ENCODE results near the gene IL17RB. TPM values are rescaled to one million over a fixed set of nuclear protein-coding genes. Genes with fewer than 3 reads are reported as not detected.

Gene IL17RB
- total RNA-seq, 1 experiment from 2014 or later, result not detected

DNA sequence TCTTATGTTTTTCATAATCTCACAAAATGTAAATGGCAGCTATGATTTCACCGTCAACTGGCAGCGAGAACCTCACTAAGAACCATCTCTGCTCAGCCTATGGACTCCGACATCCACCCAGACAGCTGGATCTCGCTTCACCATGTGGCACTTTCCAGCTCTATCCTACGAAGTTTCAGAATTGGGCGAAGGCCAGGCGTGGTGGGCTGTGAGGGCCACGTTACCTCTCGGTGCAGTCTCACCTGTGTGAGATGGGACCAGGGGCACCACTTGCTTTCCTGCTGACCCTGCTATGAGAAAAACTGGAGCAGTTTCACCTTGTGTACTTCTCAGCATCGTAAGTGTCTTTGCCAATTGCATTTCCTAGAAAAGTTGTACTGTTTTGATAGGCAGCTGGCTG is 32.5 kb upstream of the IL17RB start:
- intact Hi-C loops (cut with micrococcal nuclease; ENCODE audit: unreplicated experiment), result no loop called here
- Histone ChIP-seq H3K4me1 (ENCODE audit: insufficient read depth, low read length, poor library complexity, severe bottlenecking) (no peaks in the 10 kb centered on the region), H3K4me3 (ENCODE audit: low read depth, low read length, poor library complexity, severe bottlenecking) (no peak overlapping the region), H3K36me3 (ENCODE audit: insufficient read depth, low read length, poor library complexity, severe bottlenecking) (no peaks in the 10 kb centered on the region), H3K27ac (ENCODE audit: low read depth, low read length, poor library complexity, severe bottlenecking) (no peak overlapping the region), H3K27me3 (replicated peaks; ENCODE audit: insufficient read depth, low read depth, low read length, poor library complexity) (no peaks in the 10 kb centered on the region), H3K9me3 (ENCODE audit: low read depth, low read length, poor library complexity, severe bottlenecking) (no peaks in the 10 kb centered on the region)
- TF ChIP-seq, protein P1, sequence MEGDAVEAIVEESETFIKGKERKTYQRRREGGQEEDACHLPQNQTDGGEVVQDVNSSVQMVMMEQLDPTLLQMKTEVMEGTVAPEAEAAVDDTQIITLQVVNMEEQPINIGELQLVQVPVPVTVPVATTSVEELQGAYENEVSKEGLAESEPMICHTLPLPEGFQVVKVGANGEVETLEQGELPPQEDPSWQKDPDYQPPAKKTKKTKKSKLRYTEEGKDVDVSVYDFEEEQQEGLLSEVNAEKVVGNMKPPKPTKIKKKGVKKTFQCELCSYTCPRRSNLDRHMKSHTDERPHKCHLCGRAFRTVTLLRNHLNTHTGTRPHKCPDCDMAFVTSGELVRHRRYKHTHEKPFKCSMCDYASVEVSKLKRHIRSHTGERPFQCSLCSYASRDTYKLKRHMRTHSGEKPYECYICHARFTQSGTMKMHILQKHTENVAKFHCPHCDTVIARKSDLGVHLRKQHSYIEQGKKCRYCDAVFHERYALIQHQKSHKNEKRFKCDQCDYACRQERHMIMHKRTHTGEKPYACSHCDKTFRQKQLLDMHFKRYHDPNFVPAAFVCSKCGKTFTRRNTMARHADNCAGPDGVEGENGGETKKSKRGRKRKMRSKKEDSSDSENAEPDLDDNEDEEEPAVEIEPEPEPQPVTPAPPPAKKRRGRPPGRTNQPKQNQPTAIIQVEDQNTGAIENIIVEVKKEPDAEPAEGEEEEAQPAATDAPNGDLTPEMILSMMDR (conservative IDR thresholded peaks at IDR 0.05; ENCODE audit: low read depth, low read length), result no peak
- TF ChIP-seq EZH2 (IDR thresholded peaks at IDR 0.05; ENCODE audit: borderline replicate concordance, low read depth, low read length, poor library complexity, severe bottlenecking), result no peak
- BruUV-seq (replicated peaks), result no TSS peak
- DNase-seq (ENCODE audit: low spot score), result no peak
- POLR2A ChIA-PET (ENCODE audit: low non-redundant PET), result no interaction called here
- CTCF ChIA-PET, result no interaction called here

DNA sequence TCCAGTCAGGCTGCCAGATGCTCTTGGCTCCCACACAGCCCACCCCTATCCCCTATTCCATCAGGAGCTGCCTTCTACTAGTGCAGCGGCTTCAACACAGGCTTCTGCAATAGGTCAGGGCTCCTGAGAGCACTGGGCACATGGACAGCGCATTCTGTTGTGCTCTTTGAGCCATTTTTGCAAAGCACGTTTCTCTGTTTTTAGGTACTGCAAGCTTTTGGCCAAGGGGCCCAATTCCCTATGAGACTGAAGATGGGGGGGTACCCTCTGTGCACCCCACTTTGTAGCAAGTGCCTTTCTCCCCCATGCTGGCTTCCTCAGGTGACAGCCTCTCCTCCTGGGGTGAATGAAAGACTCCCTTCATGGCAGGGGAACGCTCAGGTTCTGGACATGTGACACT is 31.3 kb upstream of the IL17RB start:
- DNase-seq (ENCODE audit: low spot score), result no peak
- Histone ChIP-seq H3K4me1 (ENCODE audit: insufficient read depth, low read length, poor library complexity, severe bottlenecking) (no peaks in the 10 kb centered on the region), H3K36me3 (ENCODE audit: insufficient read depth, low read length, poor library complexity, severe bottlenecking) (no peaks in the 10 kb centered on the region), H3K9me3 (ENCODE audit: low read depth, low read length, poor library complexity, severe bottlenecking) (no peaks in the 10 kb centered on the region), H3K4me3 (ENCODE audit: low read depth, low read length, poor library complexity, severe bottlenecking) (no peak overlapping the region), H3K27ac (ENCODE audit: low read depth, low read length, poor library complexity, severe bottlenecking) (no peak overlapping the region), H3K27me3 (replicated peaks; ENCODE audit: insufficient read depth, low read depth, low read length, poor library complexity) (no peaks in the 10 kb centered on the region)
- intact Hi-C loops (cut with micrococcal nuclease; ENCODE audit: unreplicated experiment), result no loop called here
- CTCF ChIA-PET, result no interaction called here
- no TSS peak for BruUV-seq (replicated peaks)
- POLR2A ChIA-PET (ENCODE audit: low non-redundant PET), result no interaction called here
- TF ChIP-seq EZH2 (IDR thresholded peaks at IDR 0.05; ENCODE audit: borderline replicate concordance, low read depth, low read length, poor library complexity, severe bottlenecking), result no peak
- TF ChIP-seq, protein P1 (conservative IDR thresholded peaks at IDR 0.05; ENCODE audit: low read depth, low read length), result no peak

DNA sequence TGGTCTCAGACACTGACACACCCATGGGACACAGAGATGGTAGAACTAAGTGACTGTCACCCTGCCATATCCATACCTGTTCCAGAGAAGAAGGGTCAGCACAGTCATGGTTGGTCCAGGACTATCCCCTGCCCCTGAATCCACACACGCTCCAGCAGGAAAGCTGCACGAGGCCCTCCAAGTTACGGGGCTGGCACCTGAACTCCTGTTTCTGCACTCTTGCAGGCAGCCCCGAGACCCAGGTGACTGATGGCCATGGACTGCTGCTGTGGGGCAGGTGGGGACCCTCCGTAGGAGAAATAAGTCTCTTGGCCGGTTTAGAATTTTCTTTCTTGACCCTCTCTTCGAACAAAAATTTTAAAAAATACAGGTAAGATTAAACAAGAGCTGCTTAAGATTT is 30.7 kb upstream of the IL17RB start:
- ChIA-PET POLR2A (ENCODE audit: low non-redundant PET) (interaction anchor here (0.6 kb wide), 1 partner anchor 73 kb away, joined by 3 read pairs; no protein-coding TSS in a partner anchor), CTCF (no interaction called here)
- Histone ChIP-seq H3K4me3 (ENCODE audit: low read depth, low read length, poor library complexity, severe bottlenecking) (no peak overlapping the region), H3K36me3 (ENCODE audit: insufficient read depth, low read length, poor library complexity, severe bottlenecking) (no peaks in the 10 kb centered on the region), H3K27me3 (replicated peaks; ENCODE audit: insufficient read depth, low read depth, low read length, poor library complexity) (no peaks in the 10 kb centered on the region), H3K9me3 (ENCODE audit: low read depth, low read length, poor library complexity, severe bottlenecking) (no peaks in the 10 kb centered on the region), H3K27ac (ENCODE audit: low read depth, low read length, poor library complexity, severe bottlenecking) (no peak overlapping the region), H3K4me1 (ENCODE audit: insufficient read depth, low read length, poor library complexity, severe bottlenecking) (no peaks in the 10 kb centered on the region)
- BruUV-seq (replicated peaks), result no TSS peak
- no peak for TF ChIP-seq EZH2 (IDR thresholded peaks at IDR 0.05; ENCODE audit: borderline replicate concordance, low read depth, low read length, poor library complexity, severe bottlenecking)
- TF ChIP-seq, protein P1 (conservative IDR thresholded peaks at IDR 0.05; ENCODE audit: low read depth, low read length), result no peak
- intact Hi-C loops (cut with micrococcal nuclease; ENCODE audit: unreplicated experiment), result no loop called here
- no peak for DNase-seq (ENCODE audit: low spot score)
